Panc1 (cell line): ENCODE results near the gene INPP5E. TPM values are rescaled to one million over a fixed set of nuclear protein-coding genes. Genes with fewer than 3 reads are reported as not detected.

ENCODE experiments used
- ATAC-seq: fragments of 200-7000 bp; cut with Tn5 transposase; 2 replicates; pipeline ENCODE4 v1.9.1; 2020; ENCODE audit warnings: mild to moderate bottlenecking, moderate library complexity
- BruUV-seq: library from RNA; stranded (reverse); fragments of 400-500 nt; replicated peaks from 2 replicates; lab custom pipeline; 2021; lab: Mats Ljungman, UMichigan
- CTCF ChIA-PET: fragments of 300-600 bp; sonication (Branson Sonifier 250); formaldehyde crosslinking; loops from one replicate; lab custom pipeline; 2022; ENCODE audit warnings: antibody characterized with exemption; lab: Charles Lee
- POLR2A ChIA-PET: fragments of 300-600 bp; sonication (Branson Sonifier 250); formaldehyde crosslinking; loops from one replicate; lab custom pipeline; 2022; ENCODE audit warnings: antibody characterized with exemption; lab: Charles Lee
- DNase-seq: peaks from one replicate; pipeline ENCODE4 v3.0.0-alpha.2; 2010; ENCODE audit warnings: low read depth, low spot score
- H3K27ac ChIP-seq: 2 replicates; pipeline ENCODE4 v1.5.1; 2011; ENCODE audit warnings: mild to moderate bottlenecking, low read length, inconsistent platforms
- H3K27me3 ChIP-seq: fragments of 200-500 bp; sonication (Bioruptor generic); 2 replicates; pipeline ENCODE4 v1.6.0; 2014; ENCODE audit warnings: low read length, inconsistent platforms; ENCODE audit not compliant: control insufficient read depth, insufficient read depth
- H3K36me3 ChIP-seq: fragments of 200-500 bp; sonication (Bioruptor generic); 2 replicates; pipeline ENCODE4 v1.5.1; 2014; ENCODE audit warnings: inconsistent platforms, mild to moderate bottlenecking, low read length, moderate library complexity; ENCODE audit not compliant: control insufficient read depth, insufficient read depth
- H3K4me1 ChIP-seq: 2 replicates; pipeline ENCODE4 v1.5.1; 2011; ENCODE audit warnings: inconsistent platforms, mild to moderate bottlenecking, low read length, moderate library complexity; ENCODE audit not compliant: control insufficient read depth, insufficient read depth
- H3K4me3 ChIP-seq, 2 experiments: 2 replicates each; pipeline ENCODE4 v1.5.1; 2011 to 2012; ENCODE audit warnings: low read depth in 2 of 2, low read length in 2 of 2, mild to moderate bottlenecking in 2 of 2, inconsistent platforms in 1 of 2, moderate library complexity in 1 of 2
- H3K9me3 ChIP-seq: fragments of 200-500 bp; sonication (Bioruptor generic); 2 replicates; pipeline ENCODE4 v1.5.1; 2014; ENCODE audit warnings: low read depth, mild to moderate bottlenecking, inconsistent platforms, low read length, moderate library complexity; ENCODE audit not compliant: control insufficient read depth, insufficient read depth
- CTCF ChIP-seq: fragments of 450-650 bp; IDR thresholded peaks from 2 replicates; pipeline ENCODE4 v1.5.1; 2017; ENCODE audit warnings: mild to moderate bottlenecking
- POLR2AphosphoS5 ChIP-seq: IDR thresholded peaks from 2 replicates; pipeline ENCODE4 v1.6.1; 2012; ENCODE audit warnings: mild to moderate bottlenecking, low read depth, low read length, moderate library complexity
- REST ChIP-seq, 2 experiments: IDR thresholded peaks; 2 replicates each; pipeline ENCODE4 v1.6.1; 2011 to 2012; ENCODE audit warnings: low read depth in 2 of 2, control low read depth in 1 of 2, low read length in 1 of 2, mild to moderate bottlenecking in 1 of 2, moderate library complexity in 1 of 2; ENCODE audit not compliant: insufficient read depth in 1 of 2
- SIN3A ChIP-seq: IDR thresholded peaks from 2 replicates; pipeline ENCODE4 v1.6.1; 2012; ENCODE audit warnings: low read depth, mild to moderate bottlenecking, low read length, moderate library complexity, borderline replicate concordance; ENCODE audit not compliant: insufficient read depth
- TCF7L2 ChIP-seq: IDR thresholded peaks from 2 replicates; pipeline ENCODE4 v1.6.1; 2011; ENCODE audit warnings: mild to moderate bottlenecking, low read depth, low read length, inconsistent platforms
- in situ Hi-C: cut with HindIII; loops from 2 replicates; pipeline ENCODE4 v1.10.0; 2016; ENCODE audit warnings: low sequenced_read_pairs, low pct_unique_long_range_greater_than_20kb
- intact Hi-C: fragments of 100-400 bp; cut with micrococcal nuclease; formaldehyde crosslinking; loops from one replicate; pipeline ENCODE4 v1.10.0; 2022; ENCODE audit not compliant: unreplicated experiment
- total RNA-seq: library from RNA; stranded (reverse); gene quantifications from one replicate; pipeline ENCODE4 v1.2.1, GENCODE V29; 2021; ENCODE audit not compliant: unreplicated experiment

INPP5E gene
- total RNA-seq, 1 experiment from 2014 or later, result 14.1 TPM

DNA sequence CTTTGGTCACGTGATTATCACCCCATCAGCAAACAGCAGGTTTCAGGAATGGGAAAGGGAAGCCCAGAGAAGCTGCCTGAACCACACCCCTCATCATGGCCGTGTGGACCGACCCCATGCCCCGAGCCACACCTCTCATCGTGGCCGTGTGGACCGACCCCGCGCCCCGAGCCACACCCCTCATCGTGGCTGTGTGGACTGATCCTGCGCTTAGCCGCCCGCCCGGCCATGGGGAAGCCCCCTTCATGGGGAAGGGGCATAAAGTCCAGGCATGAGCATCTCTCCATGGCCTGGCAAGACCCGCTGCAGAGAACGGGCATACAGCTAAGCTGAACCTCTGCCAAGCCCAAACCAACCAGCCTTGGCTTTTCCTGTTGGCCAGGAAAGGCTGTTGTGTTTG is 46.1 kb downstream of the INPP5E start:
- Histone ChIP-seq H3K36me3 (no peaks in the 10 kb centered on the region; the same call in 1 of the 2 replicates), H3K4me3 (no peak overlapping the region), H3K27ac (no peak overlapping the region), H3K4me1 (0 out of 2 replicates have a peak, but pooled peaks cover under 1% of the 10 kb centered on the region), H3K9me3 (no peaks in the 10 kb centered on the region), H3K27me3 (no peaks in the 10 kb centered on the region)
- BruUV-seq, result no TSS peak
- DNase-seq, result no peak
- intact Hi-C loops (no loop called here), in situ Hi-C loops (no loop called here)
- ATAC-seq, result no peak
- CTCF ChIA-PET, result no interaction called here
- POLR2A ChIA-PET, result no interaction called here
- TF ChIP-seq SIN3A (no peak), REST (IDR thresholded peaks at IDR 0.05; ENCODE audit: insufficient read depth in 1 of 2, low read depth in 2 of 2, low read length in 1 of 2) (no peak), CTCF (no peak), POLR2AphosphoS5 (no peak), TCF7L2 (no peak)

DNA sequence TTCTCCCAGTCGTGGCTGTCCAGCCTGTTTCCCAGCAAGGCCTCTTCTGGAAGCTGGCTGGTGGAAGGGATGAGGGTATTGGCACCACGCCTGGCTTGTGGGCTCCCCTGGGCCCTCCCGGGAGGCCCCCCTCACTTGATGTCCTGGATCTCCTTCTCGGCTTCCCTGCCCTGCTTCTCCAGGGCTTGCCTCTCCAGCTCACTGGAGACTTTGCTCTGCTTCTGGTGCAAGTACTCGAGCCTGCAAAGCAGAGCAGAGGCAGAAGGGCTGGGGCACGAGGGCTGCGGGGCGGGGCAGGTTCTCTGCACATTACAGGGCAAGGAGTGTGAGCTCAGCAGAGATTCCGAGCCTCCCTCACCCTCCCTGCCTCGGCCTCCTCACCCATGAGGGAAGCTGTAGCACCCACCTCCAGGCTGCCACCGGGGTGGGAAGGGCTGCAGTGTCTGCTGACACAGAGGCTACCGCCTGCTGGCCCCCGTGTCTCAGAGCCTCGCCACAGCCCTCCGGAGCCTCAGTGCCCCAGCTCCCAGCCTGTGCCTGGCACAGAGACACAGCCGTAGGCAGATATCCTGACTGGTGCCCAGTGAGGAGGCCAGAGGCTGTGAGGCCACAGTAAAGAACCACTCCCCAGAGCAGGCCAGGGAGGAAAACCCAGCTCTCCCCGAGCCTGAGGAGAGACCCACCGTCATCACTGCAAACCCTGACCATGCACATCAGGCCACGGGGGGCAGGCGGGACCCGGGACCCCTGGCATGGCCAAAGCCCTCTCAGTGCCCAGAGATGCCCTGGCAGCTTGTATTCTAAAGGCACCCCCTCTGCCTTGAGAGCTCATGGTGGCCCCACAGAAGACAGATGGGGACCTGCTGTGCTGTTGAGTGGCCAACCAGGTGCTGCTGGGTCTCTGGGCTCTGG is 46.9 kb downstream of the INPP5E start:
- Histone ChIP-seq H3K27me3 (no peaks in the 10 kb centered on the region), H3K4me1 (no peaks in the 10 kb centered on the region), H3K4me3 (no peak overlapping the region), H3K9me3 (no peaks in the 10 kb centered on the region), H3K36me3 (no peaks in the 10 kb centered on the region; the same call in 1 of the 2 replicates), H3K27ac (no peak overlapping the region)
- no peak for TF ChIP-seq TCF7L2
- TF ChIP-seq POLR2AphosphoS5, result no peak
- no peak for TF ChIP-seq REST (IDR thresholded peaks at IDR 0.05; ENCODE audit: insufficient read depth in 1 of 2, low read depth in 2 of 2, low read length in 1 of 2)
- TF ChIP-seq SIN3A, result no peak
- TF ChIP-seq CTCF, result no peak
- ATAC-seq (no peak; the same call in 1 of the 2 replicates), DNase-seq (no peak)
- in situ Hi-C loops (no loop called here), intact Hi-C loops (no loop called here)
- no TSS peak for BruUV-seq
- CTCF ChIA-PET, result no interaction called here
- POLR2A ChIA-PET, result no interaction called here
